ENCODE data around the gene LHX5. TPM values are rescaled to one million over a fixed set of nuclear protein-coding genes. Genes with fewer than 3 reads are reported as not detected.

Gene LHX5
- total RNA-seq, 3 donors from 2014 or later (not counting 1 experiment from before 2014, with no cell fraction given) = not detected

DNA sequence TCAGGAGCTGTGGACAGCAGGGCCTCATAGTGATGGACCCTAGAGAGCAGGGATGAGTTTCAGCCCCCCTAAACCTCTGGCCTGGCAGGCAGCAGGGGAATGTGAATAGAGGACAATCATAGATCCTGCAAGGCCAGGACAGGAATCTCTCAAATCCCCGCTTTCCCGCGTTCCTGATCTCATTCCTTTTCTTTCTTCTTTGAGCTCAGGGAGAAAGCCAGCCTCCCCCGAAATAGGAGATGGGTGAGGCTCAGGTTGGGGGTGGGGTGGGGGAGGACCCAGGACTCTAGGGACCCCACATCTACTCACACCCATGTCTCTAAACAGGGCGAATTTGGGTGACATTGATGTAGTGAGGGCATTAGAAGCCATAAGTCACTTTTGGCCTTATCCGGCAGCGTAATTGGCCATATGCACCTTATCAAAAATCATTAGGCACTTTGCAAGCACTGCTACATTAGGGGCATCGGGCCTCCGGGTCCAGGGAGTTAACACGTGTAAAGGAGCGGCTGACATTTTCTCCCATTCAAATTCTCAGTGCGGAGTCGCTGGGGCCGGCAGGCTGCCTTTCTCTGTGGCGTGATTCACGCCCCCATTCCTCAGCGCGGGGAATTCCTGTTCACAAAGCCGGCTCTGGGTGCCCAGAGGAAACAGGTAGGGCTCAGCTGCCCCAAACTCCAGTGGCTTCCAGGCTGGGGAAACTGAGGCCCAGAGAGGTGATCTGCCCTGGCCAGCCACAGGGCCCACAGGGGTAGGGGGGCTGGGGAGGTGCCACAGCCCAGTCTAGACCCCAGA, 1.5 kb downstream of the LHX5 start:
- 7% methylated on average over 18 of the region's 19 CpGs for WGBS (ENCODE audit: insufficient coverage)
- peaks cover 8% of the 10 kb centered on the region for H3K4me1 ChIP-seq (ENCODE audit: control insufficient read depth, insufficient read depth, low read length)
- Mint-ChIP-seq H3K4me1 (peaks cover 0 to 6% of the 10 kb centered on the region in 2 donors), H3K27ac (no peak overlapping the region), H3K9me3 (no peaks in the 10 kb centered on the region), H3K27me3 (ENCODE audit: low read depth in 2 of 2) (peaks cover 66% of the 10 kb centered on the region in 2 donors), H3K4me3 (no peak overlapping the region), H3K36me3 (no peaks in the 10 kb centered on the region)
- ATAC-seq (no peak), DNase-seq (no peak)
- no peak overlapping the region for H3K4me3 ChIP-seq (ENCODE audit: low read length)
- intact Hi-C loops (cut with micrococcal nuclease) = no loop called here
- TF ChIP-seq, protein P1, sequence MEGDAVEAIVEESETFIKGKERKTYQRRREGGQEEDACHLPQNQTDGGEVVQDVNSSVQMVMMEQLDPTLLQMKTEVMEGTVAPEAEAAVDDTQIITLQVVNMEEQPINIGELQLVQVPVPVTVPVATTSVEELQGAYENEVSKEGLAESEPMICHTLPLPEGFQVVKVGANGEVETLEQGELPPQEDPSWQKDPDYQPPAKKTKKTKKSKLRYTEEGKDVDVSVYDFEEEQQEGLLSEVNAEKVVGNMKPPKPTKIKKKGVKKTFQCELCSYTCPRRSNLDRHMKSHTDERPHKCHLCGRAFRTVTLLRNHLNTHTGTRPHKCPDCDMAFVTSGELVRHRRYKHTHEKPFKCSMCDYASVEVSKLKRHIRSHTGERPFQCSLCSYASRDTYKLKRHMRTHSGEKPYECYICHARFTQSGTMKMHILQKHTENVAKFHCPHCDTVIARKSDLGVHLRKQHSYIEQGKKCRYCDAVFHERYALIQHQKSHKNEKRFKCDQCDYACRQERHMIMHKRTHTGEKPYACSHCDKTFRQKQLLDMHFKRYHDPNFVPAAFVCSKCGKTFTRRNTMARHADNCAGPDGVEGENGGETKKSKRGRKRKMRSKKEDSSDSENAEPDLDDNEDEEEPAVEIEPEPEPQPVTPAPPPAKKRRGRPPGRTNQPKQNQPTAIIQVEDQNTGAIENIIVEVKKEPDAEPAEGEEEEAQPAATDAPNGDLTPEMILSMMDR (IDR thresholded peaks at IDR 0.05) = no peak
- no peaks in the 10 kb centered on the region for H3K36me3 ChIP-seq (ENCODE audit: control insufficient read depth, insufficient read depth, low read length)
- no peaks in the 10 kb centered on the region for H3K9me3 ChIP-seq (ENCODE audit: control insufficient read depth, insufficient read depth, low read length)
- no peak overlapping the region for H3K27ac ChIP-seq (ENCODE audit: low read length)
- peaks cover 58% of the 10 kb centered on the region for H3K27me3 ChIP-seq (ENCODE audit: control insufficient read depth, insufficient read depth, low read length)

- intact Hi-C loops (cut with micrococcal nuclease) = no loop called here
- H3K27me3 Mint-ChIP-seq (ENCODE audit: low read depth in 2 of 2) = peaks cover 58 to 65% of the 10 kb centered on the region in 2 donors
- ATAC-seq = no peak
These were observed 2.3 kb downstream of the LHX5 start for GRCh38 chr12:113469224-113469948.

DNA sequence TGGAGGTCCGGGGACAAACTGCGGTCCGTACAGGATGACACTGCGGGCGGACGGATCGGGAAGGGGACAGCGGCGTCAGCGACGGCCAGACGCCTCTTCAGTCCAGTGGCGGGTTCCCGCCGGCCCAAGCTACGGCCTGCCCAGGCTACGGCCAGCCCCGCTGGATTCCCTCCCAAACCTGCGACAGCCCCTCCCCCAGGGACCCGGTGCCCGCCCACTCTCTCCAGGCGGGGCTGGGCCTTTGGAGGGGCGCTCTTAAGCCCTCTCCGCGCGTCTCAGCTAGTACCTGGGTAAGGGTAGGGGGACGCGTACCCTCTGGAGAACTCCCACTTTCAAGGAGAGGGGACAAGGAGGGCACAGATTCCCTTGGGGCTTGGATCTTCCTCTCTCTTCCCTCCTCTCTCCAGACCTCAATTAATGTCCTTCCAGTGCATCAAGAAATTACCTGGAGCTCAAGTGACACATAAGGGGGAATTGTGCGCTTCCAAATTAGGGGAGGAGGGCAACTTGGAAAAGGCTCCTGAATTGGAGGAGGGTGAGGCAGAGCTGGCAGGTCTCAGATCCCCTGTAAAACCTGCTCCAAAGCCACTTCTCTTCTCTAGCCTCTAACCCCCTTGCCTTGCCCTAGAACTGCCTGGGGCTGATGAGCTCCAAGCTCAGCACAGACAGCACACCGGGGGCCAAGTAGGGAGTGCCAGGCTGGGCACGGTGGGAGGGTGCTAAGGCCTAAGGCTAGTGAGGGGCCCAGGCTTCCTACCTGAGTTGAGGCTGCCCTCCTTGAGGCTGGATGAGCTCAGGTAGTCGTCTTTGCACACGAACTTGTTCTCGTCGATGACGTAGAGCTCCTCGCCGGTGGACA, 3.1 kb downstream of the LHX5 start:
- ATAC-seq (no peak), DNase-seq (no peak)
- Mint-ChIP-seq H3K27ac (no peak overlapping the region), H3K27me3 (ENCODE audit: low read depth in 2 of 2) (peaks cover 58 to 68% of the 10 kb centered on the region in 2 donors), H3K36me3 (no peaks in the 10 kb centered on the region), H3K4me3 (no peak overlapping the region), H3K9me3 (no peaks in the 10 kb centered on the region), H3K4me1 (peaks cover 5 to 6% of the 10 kb centered on the region in 2 donors)
- Histone ChIP-seq H3K27me3 (ENCODE audit: control insufficient read depth, insufficient read depth, low read length) (peaks cover 62% of the 10 kb centered on the region), H3K4me1 (ENCODE audit: control insufficient read depth, insufficient read depth, low read length) (peaks cover 18% of the 10 kb centered on the region), H3K9me3 (ENCODE audit: control insufficient read depth, insufficient read depth, low read length) (no peaks in the 10 kb centered on the region), H3K36me3 (ENCODE audit: control insufficient read depth, insufficient read depth, low read length) (no peaks in the 10 kb centered on the region), H3K4me3 (ENCODE audit: low read length) (no peak overlapping the region), H3K27ac (ENCODE audit: low read length) (no peak overlapping the region)
- TF ChIP-seq, protein P1 (IDR thresholded peaks at IDR 0.05) = no peak
- 7% methylated on average over 38 of the region's 38 CpGs for WGBS (ENCODE audit: insufficient coverage)
- intact Hi-C loops (cut with micrococcal nuclease) = no loop called here

More at GRCh38 chr12:113469224-113469948, 2.3 kb downstream of the LHX5 start:
- no peaks in the 10 kb centered on the region for H3K9me3 Mint-ChIP-seq
- no peaks in the 10 kb centered on the region for H3K36me3 Mint-ChIP-seq
- Histone ChIP-seq H3K4me3 (ENCODE audit: low read length) (no peak overlapping the region), H3K27ac (ENCODE audit: low read length) (no peak overlapping the region), H3K27me3 (ENCODE audit: control insufficient read depth, insufficient read depth, low read length) (peaks cover 58% of the 10 kb centered on the region), H3K9me3 (ENCODE audit: control insufficient read depth, insufficient read depth, low read length) (no peaks in the 10 kb centered on the region), H3K4me1 (ENCODE audit: control insufficient read depth, insufficient read depth, low read length) (peaks cover 11% of the 10 kb centered on the region), H3K36me3 (ENCODE audit: control insufficient read depth, insufficient read depth, low read length) (no peaks in the 10 kb centered on the region)
- no peak overlapping the region for H3K27ac Mint-ChIP-seq
- H3K4me1 Mint-ChIP-seq = peaks cover 0 to 4% of the 10 kb centered on the region in 2 donors
- TF ChIP-seq, protein P1 (IDR thresholded peaks at IDR 0.05) = no peak
- whole genome bisulfite sequencing (ENCODE audit: insufficient coverage) = 20% methylated on average over 15 of the region's 17 CpGs
- DNase-seq = no peak
- H3K4me3 Mint-ChIP-seq = no peak overlapping the region

Measured in natural killer cell (primary cell).